Adipocyte (in vitro differentiated cells): ENCODE results near the gene ZBTB20.

Experiments used
- DNase-seq: peaks from one replicate; pipeline ENCODE4 v3.0.0-alpha.2; 2015; ENCODE audit warnings: low read depth
- H3K27me3 ChIP-seq: replicated peaks from 2 replicates; pipeline ENCODE4 v1.7.0; 2013; ENCODE audit warnings: mild to moderate bottlenecking, low read length, moderate library complexity; ENCODE audit not compliant: control insufficient read depth, insufficient read depth
- H3K36me3 ChIP-seq: 2 replicates; pipeline ENCODE4 v1.7.0; 2013; ENCODE audit warnings: low read length, mild to moderate bottlenecking, moderate library complexity; ENCODE audit not compliant: control insufficient read depth, insufficient read depth, severe bottlenecking
- H3K4me1 ChIP-seq: 2 replicates; pipeline ENCODE4 v1.7.0; 2013; ENCODE audit warnings: mild to moderate bottlenecking, low read length, moderate library complexity; ENCODE audit not compliant: control insufficient read depth, insufficient read depth
- H3K4me3 ChIP-seq: 2 replicates; pipeline ENCODE4 v1.7.0; 2013; ENCODE audit warnings: mild to moderate bottlenecking, low read length, moderate library complexity
- H3K9ac ChIP-seq: 2 replicates; pipeline ENCODE4 v1.7.0; 2013; ENCODE audit warnings: mild to moderate bottlenecking, low read length, moderate library complexity
- H3K9me3 ChIP-seq: 2 replicates; pipeline ENCODE4 v1.7.0; 2013; ENCODE audit warnings: mild to moderate bottlenecking, low read length, moderate library complexity; ENCODE audit not compliant: control insufficient read depth

Gene ZBTB20

DNA sequence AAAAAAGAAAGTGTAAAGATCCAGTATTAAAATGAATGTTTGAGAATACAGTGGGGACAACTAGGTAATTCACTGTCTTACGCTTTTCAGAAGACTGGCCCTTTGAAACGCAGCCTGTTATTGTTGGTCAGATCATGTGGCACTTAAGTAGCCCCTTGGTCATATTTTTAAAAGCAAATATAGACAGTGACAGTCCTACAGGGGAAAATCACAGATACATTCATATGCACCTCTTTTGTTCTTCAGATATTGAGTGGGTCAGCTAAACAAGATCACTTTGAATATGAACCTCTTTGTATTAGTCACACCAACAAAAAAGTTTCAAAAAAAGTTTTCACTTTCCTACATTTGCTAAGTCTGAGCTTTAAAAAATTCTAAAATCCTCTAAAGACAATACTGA lies 817.3 kb downstream of the ZBTB20 start:
- no peaks in the 10 kb centered on the region for H3K4me1 ChIP-seq

GRCh38 chr3:114328345-114328744 lies 818.7 kb downstream of the ZBTB20 start:
- no peaks in the 10 kb centered on the region for H3K27me3 ChIP-seq
- no peaks in the 10 kb centered on the region for H3K4me1 ChIP-seq
- DNase-seq, result no peak
- H3K4me3 ChIP-seq, result no peak overlapping the region
- H3K9me3 ChIP-seq, result no peaks in the 10 kb centered on the region
- H3K36me3 ChIP-seq, result peaks cover 22% of the 10 kb centered on the region
- no peak overlapping the region for H3K9ac ChIP-seq

More for the DNA sequence above, 817.3 kb downstream of the ZBTB20 start:
- no peak overlapping the region for H3K9ac ChIP-seq
- H3K36me3 ChIP-seq, result peaks cover 19% of the 10 kb centered on the region
- H3K27me3 ChIP-seq, result no peaks in the 10 kb centered on the region
- no peaks in the 10 kb centered on the region for H3K9me3 ChIP-seq
- H3K4me3 ChIP-seq, result no peak overlapping the region
- DNase-seq, result no peak

DNA sequence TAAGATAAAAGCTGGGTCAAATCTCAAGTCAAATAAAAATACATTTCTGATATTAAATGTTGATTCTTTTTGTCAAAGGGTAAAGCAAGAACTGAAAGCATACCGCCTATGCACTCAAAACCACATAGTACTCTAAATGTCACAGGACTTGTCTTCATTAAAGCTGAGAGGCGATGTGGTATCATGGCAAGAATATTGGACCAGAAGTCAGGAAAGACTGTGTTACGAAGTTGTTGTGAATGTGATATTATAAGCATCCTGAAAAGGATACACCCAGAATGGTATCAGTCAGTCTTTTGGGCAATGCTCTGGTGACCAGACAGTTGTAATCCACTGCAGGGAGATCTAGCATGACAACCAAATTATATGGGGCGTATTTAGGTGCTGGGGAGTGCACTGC lies 819.4 kb downstream of the ZBTB20 start:
- no peaks in the 10 kb centered on the region for H3K9me3 ChIP-seq

GRCh38 chr3:114323546-114324254 lies 823.4 kb downstream of the ZBTB20 start:
- H3K4me1 ChIP-seq, result peaks cover 4% of the 10 kb centered on the region
- H3K27me3 ChIP-seq, result no peaks in the 10 kb centered on the region
- H3K36me3 ChIP-seq, result peaks cover 13% of the 10 kb centered on the region
- DNase-seq, result no peak
- H3K9me3 ChIP-seq, result no peaks in the 10 kb centered on the region
- no peak overlapping the region for H3K4me3 ChIP-seq
- H3K9ac ChIP-seq, result no peak overlapping the region

More for the DNA sequence above, 819.4 kb downstream of the ZBTB20 start:
- Histone ChIP-seq H3K36me3 (peaks cover 23% of the 10 kb centered on the region), H3K4me3 (no peak overlapping the region), H3K27me3 (no peaks in the 10 kb centered on the region), H3K4me1 (no peaks in the 10 kb centered on the region), H3K9ac (no peak overlapping the region)
- DNase-seq, result no peak

DNA sequence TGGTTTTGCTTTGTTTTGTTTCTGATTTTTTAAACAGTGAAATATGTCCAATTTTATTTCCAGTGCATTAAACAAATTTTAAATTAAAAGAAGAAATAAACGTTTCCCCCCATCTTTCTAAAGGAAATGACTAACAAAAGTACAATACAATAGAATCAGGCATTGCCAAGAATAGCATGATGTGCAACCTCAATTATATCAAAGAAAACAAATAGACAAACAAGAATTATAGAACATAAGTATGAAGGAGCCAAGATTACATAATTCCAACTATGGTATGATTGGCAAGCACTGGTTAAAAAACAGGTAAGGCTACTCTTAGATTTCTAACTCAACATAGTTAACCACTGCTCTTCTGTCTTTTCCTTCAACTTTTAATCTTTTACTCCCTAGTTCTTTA lies 826.8 kb downstream of the ZBTB20 start:
- no peaks in the 10 kb centered on the region for H3K27me3 ChIP-seq
- H3K4me1 ChIP-seq, result peaks cover 4% of the 10 kb centered on the region
- peaks cover 21% of the 10 kb centered on the region for H3K36me3 ChIP-seq
- H3K4me3 ChIP-seq, result no peak overlapping the region
- H3K9ac ChIP-seq, result no peak overlapping the region
- DNase-seq, result no peak
- H3K9me3 ChIP-seq, result no peaks in the 10 kb centered on the region

- peak; percentile 35 for DNase-seq
- H3K4me3 ChIP-seq, result no peak overlapping the region
- H3K4me1 ChIP-seq, result peaks cover 4% of the 10 kb centered on the region
- H3K9ac ChIP-seq, result no peak overlapping the region
- peaks cover 26% of the 10 kb centered on the region for H3K36me3 ChIP-seq
- no peaks in the 10 kb centered on the region for H3K9me3 ChIP-seq
- no peaks in the 10 kb centered on the region for H3K27me3 ChIP-seq
These were observed 827.6 kb downstream of the ZBTB20 start for GRCh38 chr3:114319453-114319852.

DNA sequence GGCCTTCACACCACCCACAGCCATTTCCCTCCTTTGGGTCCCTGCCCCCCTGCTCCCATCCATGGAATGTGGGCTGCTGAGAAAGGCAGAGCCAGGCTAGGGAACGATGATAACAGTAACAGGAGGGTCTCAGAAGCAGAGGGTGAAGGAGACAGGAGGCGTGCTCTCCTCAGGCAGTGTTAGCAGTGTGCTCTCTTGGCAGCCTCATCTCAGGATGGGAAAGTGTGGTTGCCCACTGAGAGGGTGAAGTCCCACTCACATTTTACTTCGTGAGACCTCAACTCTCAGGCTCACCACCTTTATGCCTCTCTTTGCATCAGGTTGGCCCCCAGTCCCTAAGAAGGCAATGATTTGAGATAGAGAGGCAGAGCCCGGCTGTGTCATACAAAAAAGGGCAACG lies 828.8 kb downstream of the ZBTB20 start:
- Histone ChIP-seq H3K9ac (no peak overlapping the region), H3K4me1 (peaks cover 4% of the 10 kb centered on the region), H3K36me3 (peaks cover 23% of the 10 kb centered on the region), H3K4me3 (no peak overlapping the region), H3K27me3 (no peaks in the 10 kb centered on the region), H3K9me3 (no peaks in the 10 kb centered on the region)
- no peak for DNase-seq

DNA sequence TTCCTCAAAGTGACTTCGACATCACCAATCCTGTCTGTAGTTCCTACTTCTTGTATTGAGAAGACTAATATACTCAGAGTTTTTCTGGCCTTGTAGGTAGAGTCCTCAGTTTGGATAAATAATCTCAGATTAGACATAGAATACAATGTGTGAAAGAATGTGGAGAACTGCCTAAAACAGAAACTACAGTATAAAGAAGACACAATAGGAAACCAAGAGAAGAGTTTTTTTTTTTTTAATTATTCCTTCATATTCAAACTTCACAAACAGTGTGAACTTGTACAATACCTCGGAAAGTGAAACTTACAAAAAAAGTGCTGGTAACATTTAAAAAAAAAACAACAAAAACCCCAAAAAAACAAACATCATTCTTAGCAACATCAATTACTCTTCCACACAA lies 832.8 kb downstream of the ZBTB20 start:
- Histone ChIP-seq H3K36me3 (peaks cover 14% of the 10 kb centered on the region), H3K9ac (no peak overlapping the region), H3K27me3 (no peaks in the 10 kb centered on the region), H3K4me3 (no peak overlapping the region), H3K9me3 (no peaks in the 10 kb centered on the region), H3K4me1 (peaks cover under 1% of the 10 kb centered on the region)
- no peak for DNase-seq

DNA sequence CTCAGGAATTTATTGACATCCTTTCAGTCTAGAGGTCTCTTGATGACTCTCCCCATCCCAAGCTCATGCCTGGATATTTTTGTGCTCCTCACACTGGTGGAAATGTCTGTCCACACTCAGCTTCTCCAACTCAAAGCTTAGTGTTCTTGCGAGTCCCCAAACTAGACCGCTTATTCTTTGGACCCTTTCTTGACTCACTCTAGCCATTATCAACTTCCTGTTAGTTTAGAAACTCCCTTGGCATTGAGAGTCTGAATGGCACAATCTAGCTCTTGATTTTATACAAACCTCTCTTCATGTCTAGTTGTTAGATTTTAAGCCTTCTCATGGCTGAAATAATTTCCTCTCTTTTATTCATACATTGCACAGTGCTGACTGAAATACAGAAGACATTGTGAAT lies 833.7 kb downstream of the ZBTB20 start:
- no peaks in the 10 kb centered on the region for H3K27me3 ChIP-seq
- H3K9me3 ChIP-seq, result no peaks in the 10 kb centered on the region
- no peak overlapping the region for H3K9ac ChIP-seq
- H3K4me3 ChIP-seq, result no peak overlapping the region
- H3K4me1 ChIP-seq, result no peaks in the 10 kb centered on the region
- peaks cover 14% of the 10 kb centered on the region for H3K36me3 ChIP-seq
- no peak for DNase-seq

DNA sequence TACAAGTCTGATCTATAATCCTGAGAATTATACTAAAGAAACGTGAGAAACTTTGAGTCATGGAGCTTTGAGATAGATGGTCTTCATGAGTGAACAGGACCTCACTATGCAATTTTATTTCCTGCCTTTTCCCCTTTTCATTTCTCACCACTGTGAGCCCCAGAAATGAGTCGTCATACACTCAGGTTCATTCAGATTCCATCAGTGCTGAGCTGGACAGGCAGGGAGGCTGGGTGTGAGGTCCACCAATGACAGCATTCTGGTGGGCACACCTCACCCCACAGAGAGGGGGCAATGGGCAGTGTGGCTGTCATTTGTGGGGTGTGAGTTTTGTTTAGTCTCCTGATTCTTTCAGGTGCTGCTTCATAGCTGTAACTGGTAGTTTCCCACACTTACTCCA lies 836.4 kb downstream of the ZBTB20 start:
- Histone ChIP-seq H3K36me3 (peaks cover 10% of the 10 kb centered on the region), H3K4me1 (no peaks in the 10 kb centered on the region), H3K9me3 (no peaks in the 10 kb centered on the region), H3K4me3 (no peak overlapping the region), H3K9ac (no peak overlapping the region), H3K27me3 (no peaks in the 10 kb centered on the region)
- DNase-seq, result no peak

DNA sequence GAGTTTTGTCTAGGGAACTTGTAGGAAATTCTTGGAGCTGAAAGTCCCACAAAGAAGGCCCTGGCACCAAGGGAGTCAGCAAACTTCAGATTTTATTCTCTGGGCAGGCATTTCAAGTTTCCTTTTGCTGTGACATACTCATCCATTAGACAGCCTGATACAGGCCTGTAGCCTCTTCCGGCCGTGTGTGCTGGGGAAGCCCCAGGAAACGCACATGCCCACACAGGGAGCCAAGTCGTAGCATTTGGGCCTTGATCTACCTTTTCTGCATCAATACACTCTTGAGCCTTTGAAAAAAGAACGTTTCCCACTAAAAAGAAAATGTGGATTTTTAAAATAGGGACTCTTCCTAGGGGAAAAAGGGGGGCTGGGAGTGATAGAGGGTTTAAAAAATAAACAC lies 838.3 kb downstream of the ZBTB20 start:
- Histone ChIP-seq H3K36me3 (no peaks in the 10 kb centered on the region), H3K4me3 (no peak overlapping the region), H3K27me3 (no peaks in the 10 kb centered on the region), H3K9ac (no peak overlapping the region), H3K4me1 (no peaks in the 10 kb centered on the region), H3K9me3 (no peaks in the 10 kb centered on the region)
- no peak for DNase-seq

DNA sequence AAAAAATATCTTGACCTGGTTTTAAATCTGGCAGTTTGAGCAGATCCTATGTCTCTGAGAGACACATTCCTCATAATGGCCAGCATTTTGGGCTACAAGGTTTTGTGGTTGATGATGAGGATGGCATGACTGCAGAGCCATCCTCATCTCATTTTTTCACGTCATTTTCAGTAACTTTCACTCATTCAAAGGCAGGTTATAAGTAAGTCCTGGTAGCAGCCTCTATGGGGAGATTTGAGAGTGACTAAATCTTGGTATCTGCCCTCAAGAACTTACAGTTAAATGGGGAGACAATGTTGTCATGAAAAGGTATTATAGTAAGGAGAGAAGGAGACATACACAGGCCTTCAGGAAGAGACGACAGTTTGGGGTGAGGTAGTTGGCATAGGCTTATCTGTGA lies 838.7 kb downstream of the ZBTB20 start:
- Histone ChIP-seq H3K27me3 (no peaks in the 10 kb centered on the region), H3K36me3 (no peaks in the 10 kb centered on the region), H3K4me3 (no peak overlapping the region), H3K9me3 (no peaks in the 10 kb centered on the region), H3K9ac (no peak overlapping the region), H3K4me1 (no peaks in the 10 kb centered on the region)
- DNase-seq, result no peak
